Measurements from ENCODE around the gene C15orf62.

C15orf62 gene

DNA sequence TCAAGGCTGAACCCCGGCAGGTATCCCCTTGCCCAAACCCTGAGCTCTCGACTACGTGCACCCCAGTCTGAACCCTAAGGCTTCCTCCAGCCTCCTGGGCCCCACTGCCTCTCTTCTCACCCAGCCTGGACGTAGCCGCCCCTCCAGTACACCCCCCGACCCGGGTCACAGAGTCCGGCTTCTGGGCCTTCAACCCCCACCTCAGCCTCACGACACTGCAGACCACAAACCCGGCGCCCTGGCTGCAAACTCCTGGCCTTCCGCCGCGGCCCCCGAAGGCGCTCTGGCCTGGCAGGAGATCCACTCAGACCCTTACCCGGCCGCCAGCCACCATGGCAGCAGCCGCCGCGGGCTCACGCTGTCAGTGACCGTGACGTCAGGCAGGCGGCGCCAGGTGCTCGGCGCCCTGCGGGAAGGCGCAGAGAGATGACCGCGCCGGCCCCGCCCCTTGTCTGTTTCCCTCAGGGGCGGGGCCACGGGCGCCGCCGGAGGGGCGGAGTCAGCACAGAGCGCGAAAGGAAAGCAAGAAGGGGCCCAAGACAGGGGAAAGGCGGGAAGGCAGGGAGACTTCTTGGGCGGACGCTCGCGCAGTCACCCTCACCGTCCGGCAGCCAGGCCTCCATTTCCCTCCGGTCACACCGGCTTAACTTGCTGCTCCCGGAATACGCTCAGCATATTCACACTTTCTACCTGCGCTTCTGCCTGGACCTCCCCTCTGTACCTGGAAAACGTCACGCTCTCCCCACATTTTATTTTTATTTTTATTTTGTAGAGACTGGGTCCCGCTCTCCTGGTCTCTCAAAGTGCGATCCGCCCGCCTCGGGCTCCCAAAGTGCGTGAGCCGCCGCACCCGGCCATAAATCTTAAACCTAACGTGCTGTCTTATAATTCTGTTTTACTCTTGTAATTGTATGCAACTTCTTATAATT lies 14.6 kb upstream of the C15orf62 start, which contains the start of gene RMDN3 (continued):
- TF ChIP-seq ZBTB21 (tag by site-specific recombination; IDR thresholded peaks at IDR 0.05) (peak; percentile 83), ZFP37 (tag by site-specific recombination; IDR thresholded peaks at IDR 0.05) (no peak), ZNF391 (tag by site-specific recombination; IDR thresholded peaks at IDR 0.05; ENCODE audit: borderline replicate concordance, low read depth) (0 out of 2 replicates have a peak, but pooled peaks have one; percentile 15), ZNF670 (tag by site-specific recombination; IDR thresholded peaks at IDR 0.05; ENCODE audit: low read depth) (no peak), YY2 (tag by site-specific recombination; IDR thresholded peaks at IDR 0.05) (peak; percentile 55; the same call in 1 of the 2 replicates), WT1 (tag by site-specific recombination; IDR thresholded peaks at IDR 0.05) (no peak), ZNF223 (tag by site-specific recombination; IDR thresholded peaks at IDR 0.05) (no peak), MZF1 (tag by site-specific recombination; IDR thresholded peaks at IDR 0.05; ENCODE audit: borderline replicate concordance) (no peak), ZNF157 (tag by site-specific recombination; IDR thresholded peaks at IDR 0.05) (no peak), ZNF112 (tag by site-specific recombination; IDR thresholded peaks at IDR 0.05) (no peak), ZSCAN16 (tag by site-specific recombination; IDR thresholded peaks at IDR 0.05) (no peak), ZBTB1 (tag by site-specific recombination; IDR thresholded peaks at IDR 0.05) (0 out of 2 replicates have a peak, but pooled peaks have one; percentile 8), ZNF830 (tag by site-specific recombination; IDR thresholded peaks at IDR 0.05; ENCODE audit: low read depth) (no peak), ZNF600 (tag by site-specific recombination; IDR thresholded peaks at IDR 0.05) (no peak), ZNF416 (tag by site-specific recombination; IDR thresholded peaks at IDR 0.05) (no peak), ZNF239 (tag by site-specific recombination; IDR thresholded peaks at IDR 0.05) (no peak), ZNF174 (tag by site-specific recombination; IDR thresholded peaks at IDR 0.05) (no peak), ZFHX2 (tag by site-specific recombination; conservative IDR thresholded peaks at IDR 0.05) (no peak), ZIC2 (tag by site-specific recombination; IDR thresholded peaks at IDR 0.05) (peak; percentile 78), BCL11B (tag by site-specific recombination; IDR thresholded peaks at IDR 0.05; ENCODE audit: low read depth) (no peak), ZNF248 (tag by site-specific recombination; IDR thresholded peaks at IDR 0.05) (no peak), ZNF37A (tag by site-specific recombination; IDR thresholded peaks at IDR 0.05) (no peak)
- TF ChIP-seq, protein P1, sequence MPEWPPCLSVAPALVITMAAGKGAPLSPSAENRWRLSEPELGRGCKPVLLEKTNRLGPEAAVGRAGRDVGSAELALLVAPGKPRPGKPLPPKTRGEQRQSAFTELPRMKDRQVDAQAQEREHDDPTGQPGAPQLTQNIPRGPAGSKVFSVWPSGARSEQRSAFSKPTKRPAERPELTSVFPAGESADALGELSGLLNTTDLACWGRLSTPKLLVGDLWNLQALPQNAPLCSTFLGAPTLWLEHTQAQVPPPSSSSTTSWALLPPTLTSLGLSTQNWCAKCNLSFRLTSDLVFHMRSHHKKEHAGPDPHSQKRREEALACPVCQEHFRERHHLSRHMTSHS (tag by site-specific recombination; IDR thresholded peaks at IDR 0.05) = no peak
- TF ChIP-seq, protein P2, sequence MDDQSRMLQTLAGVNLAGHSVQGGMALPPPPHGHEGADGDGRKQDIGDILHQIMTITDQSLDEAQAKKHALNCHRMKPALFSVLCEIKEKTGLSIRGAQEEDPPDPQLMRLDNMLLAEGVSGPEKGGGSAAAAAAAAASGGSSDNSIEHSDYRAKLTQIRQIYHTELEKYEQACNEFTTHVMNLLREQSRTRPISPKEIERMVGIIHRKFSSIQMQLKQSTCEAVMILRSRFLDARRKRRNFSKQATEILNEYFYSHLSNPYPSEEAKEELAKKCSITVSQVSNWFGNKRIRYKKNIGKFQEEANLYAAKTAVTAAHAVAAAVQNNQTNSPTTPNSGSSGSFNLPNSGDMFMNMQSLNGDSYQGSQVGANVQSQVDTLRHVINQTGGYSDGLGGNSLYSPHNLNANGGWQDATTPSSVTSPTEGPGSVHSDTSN (CRISPR knock-in tag; IDR thresholded peaks at IDR 0.05) = no peak
- TF ChIP-seq, protein P3, sequence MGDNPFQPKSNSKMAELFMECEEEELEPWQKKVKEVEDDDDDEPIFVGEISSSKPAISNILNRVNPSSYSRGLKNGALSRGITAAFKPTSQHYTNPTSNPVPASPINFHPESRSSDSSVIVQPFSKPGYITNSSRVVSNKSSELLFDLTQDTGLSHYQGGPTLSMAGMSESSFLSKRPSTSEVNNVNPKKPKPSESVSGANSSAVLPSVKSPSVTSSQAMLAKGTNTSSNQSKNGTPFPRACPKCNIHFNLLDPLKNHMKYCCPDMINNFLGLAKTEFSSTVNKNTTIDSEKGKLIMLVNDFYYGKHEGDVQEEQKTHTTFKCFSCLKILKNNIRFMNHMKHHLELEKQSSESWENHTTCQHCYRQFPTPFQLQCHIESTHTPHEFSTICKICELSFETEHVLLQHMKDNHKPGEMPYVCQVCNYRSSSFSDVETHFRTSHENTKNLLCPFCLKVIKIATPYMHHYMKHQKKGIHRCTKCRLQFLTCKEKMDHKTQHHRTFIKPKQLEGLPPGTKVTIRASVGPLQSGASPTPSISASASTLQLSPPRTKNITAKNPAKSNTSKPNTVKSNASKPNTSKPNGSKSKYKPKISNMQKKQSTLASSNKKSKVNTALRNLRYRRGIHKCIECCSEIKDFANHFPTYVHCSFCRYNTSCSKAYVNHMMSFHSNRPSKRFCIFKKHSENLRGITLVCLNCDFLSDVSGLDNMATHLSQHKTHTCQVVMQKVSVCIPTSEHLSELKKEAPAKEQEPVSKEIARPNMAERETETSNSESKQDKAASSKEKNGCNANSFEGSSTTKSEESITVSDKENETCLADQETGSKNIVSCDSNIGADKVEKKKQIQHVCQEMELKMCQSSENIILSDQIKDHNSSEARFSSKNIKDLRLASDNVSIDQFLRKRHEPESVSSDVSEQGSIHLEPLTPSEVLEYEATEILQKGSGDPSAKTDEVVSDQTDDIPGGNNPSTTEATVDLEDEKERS (tag by site-specific recombination; IDR thresholded peaks at IDR 0.05) = no peak
- TF ChIP-seq, protein P4, sequence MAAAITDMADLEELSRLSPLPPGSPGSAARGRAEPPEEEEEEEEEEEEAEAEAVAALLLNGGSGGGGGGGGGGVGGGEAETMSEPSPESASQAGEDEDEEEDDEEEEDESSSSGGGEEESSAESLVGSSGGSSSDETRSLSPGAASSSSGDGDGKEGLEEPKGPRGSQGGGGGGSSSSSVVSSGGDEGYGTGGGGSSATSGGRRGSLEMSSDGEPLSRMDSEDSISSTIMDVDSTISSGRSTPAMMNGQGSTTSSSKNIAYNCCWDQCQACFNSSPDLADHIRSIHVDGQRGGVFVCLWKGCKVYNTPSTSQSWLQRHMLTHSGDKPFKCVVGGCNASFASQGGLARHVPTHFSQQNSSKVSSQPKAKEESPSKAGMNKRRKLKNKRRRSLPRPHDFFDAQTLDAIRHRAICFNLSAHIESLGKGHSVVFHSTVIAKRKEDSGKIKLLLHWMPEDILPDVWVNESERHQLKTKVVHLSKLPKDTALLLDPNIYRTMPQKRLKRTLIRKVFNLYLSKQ (tag by site-specific recombination; IDR thresholded peaks at IDR 0.05; ENCODE audit: borderline replicate concordance) = 0 out of 2 replicates have a peak, but pooled peaks have one; percentile 33
- TF ChIP-seq, protein P5, sequence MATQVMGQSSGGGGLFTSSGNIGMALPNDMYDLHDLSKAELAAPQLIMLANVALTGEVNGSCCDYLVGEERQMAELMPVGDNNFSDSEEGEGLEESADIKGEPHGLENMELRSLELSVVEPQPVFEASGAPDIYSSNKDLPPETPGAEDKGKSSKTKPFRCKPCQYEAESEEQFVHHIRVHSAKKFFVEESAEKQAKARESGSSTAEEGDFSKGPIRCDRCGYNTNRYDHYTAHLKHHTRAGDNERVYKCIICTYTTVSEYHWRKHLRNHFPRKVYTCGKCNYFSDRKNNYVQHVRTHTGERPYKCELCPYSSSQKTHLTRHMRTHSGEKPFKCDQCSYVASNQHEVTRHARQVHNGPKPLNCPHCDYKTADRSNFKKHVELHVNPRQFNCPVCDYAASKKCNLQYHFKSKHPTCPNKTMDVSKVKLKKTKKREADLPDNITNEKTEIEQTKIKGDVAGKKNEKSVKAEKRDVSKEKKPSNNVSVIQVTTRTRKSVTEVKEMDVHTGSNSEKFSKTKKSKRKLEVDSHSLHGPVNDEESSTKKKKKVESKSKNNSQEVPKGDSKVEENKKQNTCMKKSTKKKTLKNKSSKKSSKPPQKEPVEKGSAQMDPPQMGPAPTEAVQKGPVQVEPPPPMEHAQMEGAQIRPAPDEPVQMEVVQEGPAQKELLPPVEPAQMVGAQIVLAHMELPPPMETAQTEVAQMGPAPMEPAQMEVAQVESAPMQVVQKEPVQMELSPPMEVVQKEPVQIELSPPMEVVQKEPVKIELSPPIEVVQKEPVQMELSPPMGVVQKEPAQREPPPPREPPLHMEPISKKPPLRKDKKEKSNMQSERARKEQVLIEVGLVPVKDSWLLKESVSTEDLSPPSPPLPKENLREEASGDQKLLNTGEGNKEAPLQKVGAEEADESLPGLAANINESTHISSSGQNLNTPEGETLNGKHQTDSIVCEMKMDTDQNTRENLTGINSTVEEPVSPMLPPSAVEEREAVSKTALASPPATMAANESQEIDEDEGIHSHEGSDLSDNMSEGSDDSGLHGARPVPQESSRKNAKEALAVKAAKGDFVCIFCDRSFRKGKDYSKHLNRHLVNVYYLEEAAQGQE (tag by site-specific recombination; IDR thresholded peaks at IDR 0.05) = 0 out of 2 replicates have a peak, but pooled peaks have one; percentile 9
- TF ChIP-seq, protein P6, sequence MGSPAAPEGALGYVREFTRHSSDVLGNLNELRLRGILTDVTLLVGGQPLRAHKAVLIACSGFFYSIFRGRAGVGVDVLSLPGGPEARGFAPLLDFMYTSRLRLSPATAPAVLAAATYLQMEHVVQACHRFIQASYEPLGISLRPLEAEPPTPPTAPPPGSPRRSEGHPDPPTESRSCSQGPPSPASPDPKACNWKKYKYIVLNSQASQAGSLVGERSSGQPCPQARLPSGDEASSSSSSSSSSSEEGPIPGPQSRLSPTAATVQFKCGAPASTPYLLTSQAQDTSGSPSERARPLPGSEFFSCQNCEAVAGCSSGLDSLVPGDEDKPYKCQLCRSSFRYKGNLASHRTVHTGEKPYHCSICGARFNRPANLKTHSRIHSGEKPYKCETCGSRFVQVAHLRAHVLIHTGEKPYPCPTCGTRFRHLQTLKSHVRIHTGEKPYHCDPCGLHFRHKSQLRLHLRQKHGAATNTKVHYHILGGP (tag by site-specific recombination; IDR thresholded peaks at IDR 0.05) = no peak

Data from HEK293 (cell line).